NOMO-1 treated with DMSO at 0.1 percent for 48 hours (cell line): ENCODE measurements around the gene DRAXIN.

ENCODE experiments used
- DNase-seq: peaks from one replicate; lab custom pipeline; 2025; ENCODE audit not compliant: unreplicated experiment; lab: John Stamatoyannopoulos, UW

DRAXIN gene

DNA sequence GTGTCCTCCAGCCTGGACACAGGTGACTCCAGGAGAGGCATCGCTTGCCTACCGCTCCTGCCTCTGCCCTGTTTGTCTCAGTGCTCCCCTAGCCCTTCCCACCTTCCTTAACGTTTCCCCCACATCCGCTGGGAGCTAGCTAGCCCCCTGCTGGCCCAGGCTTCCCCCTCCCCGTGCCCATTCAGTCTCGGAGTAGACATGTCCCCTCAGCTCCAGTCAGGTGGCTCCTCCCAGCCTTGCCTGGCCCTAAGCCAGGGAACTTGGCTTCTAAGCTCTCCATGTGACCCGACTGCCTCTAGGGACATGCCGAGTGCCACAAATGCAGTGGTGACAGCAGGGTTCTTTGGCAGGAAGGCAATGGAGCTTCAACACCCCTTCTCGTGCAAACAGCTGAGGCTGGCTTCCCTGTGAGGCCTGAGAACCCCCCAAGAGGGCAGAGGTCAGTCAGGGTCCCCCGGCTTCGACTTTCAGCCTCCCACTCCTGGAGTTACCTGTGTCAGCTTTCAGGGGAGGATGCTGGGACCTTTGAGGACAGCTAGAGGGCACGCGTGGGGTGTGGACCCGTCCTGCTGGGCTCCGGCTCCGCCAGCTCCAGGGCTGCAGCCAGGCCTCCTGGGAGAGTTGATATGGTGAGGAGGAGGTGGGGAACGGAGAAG lies 16.2 kb downstream of the DRAXIN start:
- no peak for DNase-seq

DNA sequence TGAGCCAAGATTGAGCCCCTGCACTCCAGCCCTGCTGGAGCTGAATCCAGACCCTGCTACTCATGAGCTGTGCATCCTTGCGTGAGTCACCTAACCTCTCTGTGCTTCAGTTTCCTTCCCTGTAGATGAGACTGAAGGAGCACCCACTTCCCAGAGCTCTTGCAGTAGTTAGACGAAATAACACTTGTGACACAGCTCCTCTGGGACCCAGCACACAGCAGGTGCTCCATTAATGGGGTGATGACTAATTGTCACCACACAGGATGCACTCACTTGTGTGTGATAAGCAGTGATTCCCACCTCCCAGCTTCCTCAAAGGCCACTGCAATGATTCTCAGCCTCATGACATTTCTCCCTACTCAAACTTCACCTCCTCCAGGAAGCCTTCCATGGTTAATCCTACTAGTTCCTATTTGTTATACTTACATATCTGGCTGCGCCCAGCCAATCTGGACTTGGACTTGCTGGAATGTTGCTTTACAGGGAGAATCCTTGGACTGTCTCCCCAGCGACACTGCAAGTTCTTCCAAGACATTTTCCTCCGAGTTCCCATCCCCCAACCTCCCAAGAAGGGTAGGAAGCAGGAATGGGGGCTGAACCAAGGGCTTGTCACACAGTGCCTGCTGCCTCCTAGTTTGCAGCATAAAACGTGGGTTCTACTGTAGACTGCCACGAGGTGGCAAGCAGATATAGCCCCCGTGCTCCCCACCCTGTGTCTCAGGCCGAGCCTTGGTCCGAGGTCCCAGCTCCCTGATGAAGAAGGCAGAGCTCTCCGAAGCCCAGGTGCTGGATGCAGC lies 17.2 kb downstream of the DRAXIN start:
- DNase-seq, result no peak

DNA sequence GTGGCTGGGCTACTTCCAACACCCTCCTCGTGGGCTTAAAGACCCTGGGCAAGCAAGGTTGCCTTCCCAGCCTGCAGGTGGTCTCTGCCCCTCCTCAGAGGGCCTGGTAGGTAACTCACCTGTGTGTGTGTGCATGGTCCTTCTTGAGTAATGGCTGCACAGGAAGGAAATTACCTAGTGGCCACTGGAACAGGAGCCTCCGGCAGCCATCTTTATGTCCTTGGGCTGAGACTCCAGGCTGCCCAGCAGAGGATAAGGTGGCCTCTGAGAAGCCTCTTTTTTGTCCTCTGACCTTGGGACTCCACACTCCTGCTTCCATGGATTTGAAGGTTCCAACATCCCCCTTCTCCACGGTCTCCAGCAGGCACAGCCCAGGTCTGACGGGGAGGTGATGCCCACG lies 20.0 kb downstream of the DRAXIN start:
- DNase-seq, result no peak

DNA sequence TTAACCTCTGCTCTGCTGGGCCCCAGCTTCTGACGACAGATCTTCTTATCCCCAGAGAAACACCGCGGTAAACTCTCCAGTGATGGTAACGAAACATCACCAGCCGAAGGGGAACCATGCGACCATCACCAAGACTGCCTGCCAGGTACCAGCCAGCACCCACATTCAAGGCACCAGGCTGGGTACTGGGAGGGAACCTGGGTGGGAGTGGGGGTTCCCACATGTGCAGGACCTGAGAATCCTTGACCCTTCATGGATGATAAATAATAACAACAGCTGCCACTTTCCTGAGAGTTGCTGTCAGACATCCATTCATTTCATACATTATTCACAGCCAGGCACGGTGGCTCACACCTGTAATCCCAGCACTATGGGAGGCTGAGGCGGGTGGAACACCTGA lies 20.8 kb downstream of the DRAXIN start:
- DNase-seq, result no peak

DNA sequence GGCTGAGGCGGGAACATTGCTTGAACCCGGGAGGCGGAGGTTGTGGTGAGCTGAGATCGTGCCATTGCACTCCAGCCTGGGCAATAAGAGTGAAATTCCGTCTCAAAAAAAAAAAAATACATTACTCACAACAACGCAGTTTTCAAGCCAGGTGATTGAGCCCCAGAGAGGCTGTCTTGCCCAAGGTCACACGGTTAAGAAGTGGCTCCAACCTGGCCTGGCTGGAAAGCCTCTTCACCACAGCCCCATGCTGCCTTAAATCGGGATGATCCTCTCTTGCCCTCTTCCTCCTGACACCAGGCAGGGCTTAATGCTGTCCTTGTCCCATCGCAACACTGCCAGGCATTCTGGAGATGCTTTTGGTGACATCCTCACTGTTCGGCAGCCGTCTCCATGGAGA lies 21.6 kb downstream of the DRAXIN start:
- no peak for DNase-seq

DNA sequence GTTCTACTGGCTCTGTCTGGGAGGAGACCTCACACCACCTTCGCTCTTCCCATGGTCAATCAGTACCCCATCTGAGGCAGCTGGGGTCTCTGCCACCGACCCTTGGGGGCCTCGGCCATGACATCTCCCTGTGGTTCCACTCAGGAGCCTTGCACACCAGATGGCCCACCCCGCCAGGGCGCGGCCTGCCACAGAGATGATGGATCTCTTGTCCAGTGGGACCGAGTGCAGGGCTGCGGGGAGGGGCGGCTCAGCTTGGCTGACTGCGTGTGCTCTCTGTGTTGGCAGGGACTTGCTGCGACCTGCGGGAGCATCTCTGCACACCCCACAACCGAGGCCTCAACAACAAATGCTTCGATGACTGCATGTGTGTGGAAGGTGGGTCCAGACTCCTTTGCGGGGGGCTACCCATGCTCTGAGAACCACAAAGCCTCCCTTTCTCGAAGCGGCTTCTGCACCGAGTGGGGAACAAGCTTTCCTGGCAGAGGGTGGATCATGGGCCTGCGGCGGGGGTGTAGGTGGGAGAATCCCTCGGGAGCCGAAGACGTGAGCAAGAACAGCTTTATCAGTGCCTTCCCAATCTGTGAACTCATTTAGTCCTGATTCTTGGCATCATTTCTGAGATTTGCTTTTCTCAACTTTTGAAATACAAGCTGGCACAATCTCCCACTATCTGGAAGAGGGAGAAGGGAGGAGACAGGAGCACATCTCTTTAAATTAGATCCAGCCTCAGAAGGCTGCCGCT lies 23.5 kb downstream of the DRAXIN start:
- no peak for DNase-seq

DNA sequence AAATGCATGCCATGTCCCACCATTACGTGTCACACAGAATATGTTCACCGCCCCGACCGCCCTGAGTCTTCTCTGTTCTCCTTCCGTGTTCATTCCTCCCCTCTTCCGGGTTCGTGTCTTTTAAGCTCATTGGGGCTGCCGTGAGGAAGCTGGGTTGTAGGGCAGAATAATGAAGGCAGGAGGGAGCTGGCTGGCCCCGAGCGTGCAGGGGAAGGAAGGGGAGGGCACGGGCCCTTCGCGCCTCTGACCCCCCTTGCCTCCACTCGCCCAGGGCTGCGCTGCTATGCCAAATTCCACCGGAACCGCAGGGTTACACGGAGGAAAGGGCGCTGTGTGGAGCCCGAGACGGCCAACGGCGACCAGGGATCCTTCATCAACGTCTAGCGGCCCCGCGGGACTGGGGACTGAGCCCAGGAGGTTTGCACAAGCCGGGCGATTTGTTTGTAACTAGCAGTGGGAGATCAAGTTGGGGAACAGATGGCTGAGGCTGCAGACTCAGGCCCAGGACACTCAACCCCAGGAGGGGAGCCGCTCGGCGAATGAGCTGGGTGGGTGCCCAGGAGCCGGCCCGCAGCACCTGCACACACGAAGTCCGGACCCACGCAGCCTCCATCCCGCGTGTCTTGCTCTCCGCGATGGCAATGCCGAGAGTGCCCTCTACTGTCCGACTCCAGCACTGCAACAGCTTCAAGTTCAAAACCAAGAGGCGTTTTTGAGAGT lies 28.0 kb downstream of the DRAXIN start:
- DNase-seq, result peak; percentile 83

DNA sequence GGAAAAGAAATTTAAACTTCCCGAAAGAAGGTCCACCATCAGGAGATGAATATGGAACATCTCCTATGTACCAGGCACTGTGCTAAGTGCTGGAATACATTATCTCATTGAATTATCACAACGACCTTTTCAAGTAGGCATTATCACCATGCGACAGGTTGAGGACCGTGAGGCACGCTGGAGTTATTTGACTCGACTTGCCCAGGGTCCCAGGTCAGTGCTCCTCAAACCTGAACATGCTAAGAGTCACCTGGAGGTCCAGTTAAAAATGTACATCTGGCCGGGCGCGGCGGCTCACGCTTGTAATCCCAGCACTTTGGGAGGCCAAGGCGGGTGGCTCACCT lies 28.5 kb downstream of the DRAXIN start:
- no peak for DNase-seq

DNA sequence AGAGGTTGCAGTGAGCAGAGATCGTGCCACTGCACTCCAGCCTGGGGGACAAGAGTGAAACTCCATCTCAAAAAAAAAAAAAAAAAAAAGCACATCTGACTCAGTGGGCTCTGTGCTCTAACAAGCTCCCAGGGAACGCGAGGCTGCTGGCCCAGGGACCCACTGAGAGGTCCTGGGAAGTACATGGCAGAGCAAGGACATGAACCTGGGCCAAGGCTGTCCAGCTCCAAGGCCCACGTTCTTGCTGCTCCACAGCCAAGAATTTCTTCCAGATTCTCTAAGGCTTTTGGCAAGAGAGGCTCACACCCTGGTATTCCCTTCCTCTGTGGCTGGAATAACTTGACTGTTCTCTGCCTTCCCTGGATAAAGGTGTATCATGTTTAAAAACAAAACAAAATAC lies 29.0 kb downstream of the DRAXIN start:
- DNase-seq, result no peak

DNA sequence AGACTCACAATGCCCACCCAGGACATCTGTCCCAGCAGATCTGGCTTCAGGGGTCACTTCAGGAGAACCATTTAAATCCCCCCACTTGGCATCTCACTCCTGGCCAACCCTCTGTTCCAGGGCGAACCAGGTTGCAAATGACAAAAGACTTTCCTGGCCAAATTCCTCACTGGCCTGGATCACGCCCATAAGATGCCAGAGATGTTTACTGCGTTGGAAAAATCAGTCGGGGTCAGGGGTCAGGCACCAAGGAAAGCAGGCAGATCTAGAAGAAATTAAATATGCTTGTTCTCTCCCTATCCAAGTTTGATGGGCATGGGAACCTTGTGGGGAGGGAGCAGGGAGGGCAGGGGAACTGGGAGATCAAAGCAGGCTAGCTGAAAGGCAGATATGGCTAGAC lies 29.8 kb downstream of the DRAXIN start:
- DNase-seq, result no peak

DNA sequence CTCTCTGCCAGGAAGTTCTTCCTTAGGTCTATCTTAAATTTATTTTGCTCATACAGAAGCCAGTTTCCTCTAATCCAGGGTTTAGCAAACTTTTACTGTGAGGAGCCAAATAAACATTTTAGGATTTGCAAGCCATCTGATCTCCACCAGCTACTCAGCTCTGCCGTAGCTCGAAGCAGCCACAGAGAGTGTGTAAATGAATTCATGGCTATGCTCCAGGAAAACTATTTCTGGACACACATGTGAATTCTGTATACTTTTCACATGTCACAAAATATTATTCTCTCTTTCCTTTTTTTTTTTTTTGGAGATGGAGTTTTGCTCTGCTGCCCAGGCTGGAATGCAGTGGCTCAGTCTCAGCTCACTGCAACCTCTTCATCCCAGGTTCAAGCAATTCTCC lies 31.0 kb downstream of the DRAXIN start:
- DNase-seq, result no peak

DNA sequence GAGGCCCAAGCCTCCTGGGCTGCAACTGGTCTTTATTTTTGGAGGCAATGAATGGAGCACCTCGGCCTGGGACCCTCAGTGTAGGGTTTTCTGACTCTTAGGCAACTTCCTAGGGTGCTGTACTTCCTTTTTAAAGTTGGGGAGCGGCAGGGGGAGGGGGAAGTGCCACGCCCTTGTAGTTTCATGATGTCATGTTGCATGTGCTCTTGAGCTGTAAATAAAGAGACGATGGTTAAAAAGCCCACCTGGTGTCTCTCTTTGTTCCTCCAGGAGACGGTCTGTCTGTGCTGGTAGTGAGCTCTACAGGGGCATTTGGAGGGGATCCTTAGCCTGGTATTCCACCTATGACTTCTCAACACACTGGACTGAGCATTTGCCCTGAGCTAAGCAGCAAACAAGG lies 34.1 kb downstream of the DRAXIN start:
- peak; percentile 19 for DNase-seq

DNA sequence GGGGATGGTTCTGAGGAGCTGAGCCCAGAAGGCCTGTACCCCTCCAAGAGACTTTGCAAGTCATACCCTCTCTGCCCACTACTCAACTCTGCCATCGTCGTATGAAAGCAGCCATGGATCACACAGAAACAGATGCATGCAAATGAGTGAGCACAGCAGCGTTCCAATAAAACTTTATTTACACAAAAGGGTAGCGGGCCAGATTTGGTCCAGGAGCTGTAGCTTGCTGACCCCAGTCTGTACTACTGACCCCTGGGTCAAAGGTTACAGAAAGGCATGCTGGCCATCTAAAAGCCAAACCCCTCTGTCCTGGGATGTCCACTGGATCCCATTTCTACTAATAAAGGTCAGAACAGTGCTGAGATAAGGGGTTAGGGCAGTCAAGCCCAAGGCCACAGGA lies 35.6 kb downstream of the DRAXIN start:
- DNase-seq, result no peak

DNA sequence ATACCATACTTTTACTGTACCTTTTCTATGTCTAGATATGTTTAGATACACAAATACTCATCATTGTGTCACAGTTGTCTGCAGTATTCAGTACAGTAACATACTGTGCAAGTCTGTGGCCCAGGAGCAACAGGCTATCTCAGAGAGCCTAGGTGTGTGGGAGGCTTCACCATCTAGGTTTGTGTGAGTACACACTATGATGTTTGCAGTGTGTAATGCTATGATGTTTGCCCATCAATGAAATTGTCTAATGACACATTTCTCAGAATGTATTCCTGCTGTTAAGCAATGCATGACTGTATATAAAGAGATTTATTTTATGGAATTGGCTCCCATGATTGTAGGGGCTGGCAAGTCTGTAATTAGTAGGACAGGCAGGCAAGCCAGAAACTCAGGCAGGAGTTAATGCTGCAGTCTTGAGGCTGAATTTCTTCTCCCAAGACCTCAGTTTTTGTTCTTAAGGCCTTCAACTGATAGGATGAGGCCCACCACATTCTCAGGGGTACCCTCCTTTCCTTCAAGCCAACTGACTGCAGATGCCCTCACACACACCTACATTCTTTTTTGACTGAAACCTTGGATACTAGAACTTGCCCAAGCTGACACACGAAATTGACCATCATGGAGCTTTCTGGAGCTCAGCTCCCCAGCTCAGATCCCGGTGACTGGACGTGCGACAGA lies 36.8 kb downstream of the DRAXIN start:
- DNase-seq, result no peak

DNA sequence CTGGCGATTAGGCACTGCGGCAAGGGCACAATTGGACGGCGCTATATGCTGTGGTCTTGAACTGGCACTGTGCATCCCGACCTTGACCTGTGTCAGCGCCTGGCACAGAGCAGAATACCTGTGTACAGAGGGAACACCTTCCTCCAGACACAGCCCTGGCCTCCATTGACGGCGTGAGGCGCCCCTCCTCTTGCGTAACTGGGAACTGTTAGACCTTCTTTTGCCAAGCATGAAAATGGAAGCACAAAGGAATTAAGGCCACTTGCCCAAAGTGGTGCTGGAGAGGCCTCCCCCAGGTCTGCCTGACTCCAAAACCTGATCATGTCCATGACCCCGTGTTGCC lies 37.6 kb downstream of the DRAXIN start:
- peak; percentile 2 for DNase-seq

DNA sequence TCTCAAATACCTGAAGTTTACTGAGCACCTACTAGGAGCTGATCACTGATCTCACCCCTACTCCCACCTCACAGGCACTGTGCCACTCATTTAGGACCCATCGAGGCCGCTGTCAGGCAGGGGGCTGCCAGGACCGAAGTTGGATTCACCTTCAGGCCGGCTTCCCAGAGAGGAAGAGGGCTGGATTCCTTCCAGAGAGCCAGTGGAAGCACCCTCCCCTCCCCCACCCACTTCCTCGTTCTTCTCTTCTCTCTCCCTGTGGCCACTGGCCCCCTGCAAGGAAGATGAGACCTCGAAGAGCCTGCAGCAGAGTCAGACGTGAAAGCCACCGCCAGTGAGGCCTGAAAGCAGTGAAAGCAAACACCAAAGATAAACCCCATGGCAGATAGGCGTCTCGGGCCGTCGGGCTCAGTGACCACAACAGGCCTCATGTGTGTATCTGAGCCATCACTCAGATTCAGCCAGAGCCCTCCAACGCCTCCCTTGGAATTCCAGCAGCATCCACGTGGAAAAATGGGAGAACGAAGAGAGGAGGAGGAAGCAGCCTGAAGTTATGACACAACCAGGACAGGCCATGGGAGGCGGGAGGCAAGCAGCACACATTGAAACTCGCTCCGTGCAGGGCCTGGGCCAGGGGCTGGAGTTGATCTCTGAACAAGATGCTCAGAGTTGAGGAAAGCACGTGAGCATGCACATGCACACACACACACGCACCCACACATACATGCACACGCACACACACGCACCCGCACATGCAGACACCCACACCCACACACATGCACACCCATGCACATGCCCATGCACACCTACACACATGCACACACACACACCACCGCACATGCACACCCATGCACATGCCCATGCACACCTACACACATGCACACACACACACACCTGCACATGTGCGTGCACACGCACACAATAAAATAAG lies 38.3 kb downstream of the DRAXIN start:
- no peak for DNase-seq

DNA sequence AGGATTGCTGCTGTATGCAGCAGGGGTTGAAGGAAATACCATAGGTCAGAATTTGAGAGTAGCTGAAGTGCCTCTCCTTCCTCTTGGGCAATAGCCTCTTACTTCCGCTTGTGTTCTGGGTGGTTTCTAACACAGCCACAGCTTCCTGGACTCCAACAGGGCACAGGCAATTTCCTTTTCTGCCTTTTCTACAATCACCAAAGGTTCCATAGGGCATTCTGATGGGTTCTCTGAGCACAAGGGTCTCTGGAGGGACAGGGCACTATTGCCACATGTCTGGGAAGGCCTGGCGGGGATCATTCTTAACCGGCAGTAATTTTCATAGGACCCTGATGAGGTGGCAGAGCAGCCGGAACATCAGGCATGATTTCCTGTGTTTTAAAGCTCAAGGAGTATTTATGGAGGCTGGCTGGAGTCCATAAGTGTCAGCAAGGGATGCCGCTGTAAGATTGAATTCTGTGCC lies 39.0 kb downstream of the DRAXIN start:
- DNase-seq, result peak; percentile 96

DNA sequence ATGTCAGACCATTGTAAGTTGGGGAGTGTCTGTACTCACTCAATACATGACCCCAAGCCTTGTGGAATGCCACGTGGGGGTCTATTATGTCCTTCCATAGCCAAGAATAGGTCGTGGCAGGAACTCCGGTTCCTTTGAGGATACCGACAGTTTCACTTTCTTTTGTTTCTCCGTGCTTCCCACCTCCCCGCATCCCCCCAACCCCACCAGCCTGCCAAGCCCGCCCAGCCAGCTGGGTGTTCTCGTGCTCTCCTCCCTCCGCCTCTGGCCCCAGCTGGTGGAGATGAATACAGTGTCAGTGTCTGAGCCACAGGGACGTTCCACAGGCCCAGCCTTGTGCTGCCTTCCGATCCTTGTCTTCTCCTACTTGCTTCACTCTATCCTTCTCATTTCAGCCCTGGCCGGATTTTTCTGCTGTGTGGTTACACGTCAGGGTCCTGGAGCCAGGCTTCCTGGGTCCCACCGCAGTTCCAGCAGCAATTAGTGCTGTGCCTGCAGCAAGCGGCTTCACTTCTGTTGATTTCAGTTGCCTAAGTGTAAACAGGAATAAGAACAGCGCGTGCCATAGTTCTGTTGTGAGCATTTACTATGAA lies 40.3 kb downstream of the DRAXIN start:
- peak; percentile 30 for DNase-seq

DNA sequence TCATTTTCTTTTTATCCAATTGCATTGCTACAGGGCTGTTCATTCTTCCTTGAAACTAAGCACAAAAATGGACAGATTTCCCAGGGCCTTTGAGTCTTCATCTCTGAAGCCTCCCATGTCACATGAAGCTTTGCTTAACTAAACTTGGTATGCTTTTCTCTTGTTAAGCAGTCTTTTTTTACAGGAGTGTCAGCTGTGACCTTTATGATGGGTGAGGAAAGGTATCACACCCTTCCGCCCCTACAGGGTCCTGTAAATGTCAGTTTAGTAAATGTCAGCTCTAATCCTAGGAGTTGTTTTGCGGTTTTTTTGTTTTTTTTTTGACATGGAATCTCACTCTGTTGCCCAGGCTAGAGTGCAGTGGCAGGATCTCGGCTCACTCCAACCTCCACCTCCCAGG lies 41.8 kb downstream of the DRAXIN start:
- no peak for DNase-seq

DNA sequence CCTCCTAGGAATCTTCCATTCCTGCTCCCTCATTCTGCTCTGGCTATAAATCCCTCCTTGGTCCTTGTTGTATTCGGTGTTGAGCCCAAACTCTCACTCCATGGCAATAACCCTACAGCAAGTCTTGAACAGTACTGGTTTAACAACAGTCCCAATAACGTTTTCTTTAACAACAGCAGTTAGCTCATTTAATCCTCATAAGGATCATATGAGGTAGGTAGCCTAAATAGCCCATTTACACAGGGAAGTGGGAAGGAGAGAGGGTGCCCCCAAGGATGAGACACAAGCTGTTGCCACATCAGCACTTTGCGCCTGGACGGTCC lies 44.0 kb downstream of the DRAXIN start:
- DNase-seq, result no peak
